ENCODE results near the gene LHFPL2.

The LHFPL2 gene

GRCh38 chr5:78562714-78563330 lies 85.8 kb downstream of the LHFPL2 start:
- no peak for DNase-seq

GRCh38 chr5:78562001-78562400 lies 86.6 kb downstream of the LHFPL2 start:
- DNase-seq: no peak

- DNase-seq: no peak
These were observed 87.3 kb downstream of the LHFPL2 start for GRCh38 chr5:78561261-78561660.

DNA sequence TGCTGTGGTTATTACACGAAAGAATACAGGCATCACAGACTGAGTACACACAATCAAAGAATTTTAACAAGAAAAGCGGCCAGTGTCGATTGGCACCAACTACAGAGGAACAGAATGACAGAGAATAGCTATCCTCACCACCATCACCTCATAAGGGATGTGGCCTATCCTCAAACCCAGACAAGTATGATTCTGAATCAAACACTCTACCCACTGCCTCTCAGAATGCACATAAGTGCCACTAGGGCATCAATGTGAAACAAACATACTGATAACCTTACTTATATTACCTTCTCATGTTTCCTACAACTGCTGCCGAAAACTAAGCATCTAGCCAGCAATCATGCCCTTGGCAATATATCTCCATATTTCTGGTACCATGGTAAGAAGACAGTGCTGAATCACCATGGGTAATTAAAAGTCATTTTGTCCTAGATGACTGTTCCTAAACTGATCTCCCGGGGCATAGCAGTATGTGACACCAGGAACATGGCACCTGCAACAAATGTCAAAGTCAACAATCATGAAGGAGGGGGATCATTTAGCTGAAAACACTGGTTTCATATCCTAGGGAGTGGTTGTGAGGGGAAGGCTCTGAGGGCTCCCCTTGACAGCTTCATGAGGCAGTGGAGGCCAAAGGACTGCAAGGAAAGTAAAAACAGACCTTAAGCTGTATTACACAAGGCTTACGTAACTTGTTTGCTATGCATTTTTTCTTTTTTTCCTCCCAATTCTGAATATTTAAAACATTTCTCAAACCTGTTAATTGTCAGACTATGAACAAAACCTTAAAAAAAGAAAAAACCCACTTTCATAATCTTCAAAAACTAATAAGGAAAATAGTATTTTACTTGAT lies 88.3 kb downstream of the LHFPL2 start:
- no peak for DNase-seq

- no peak for DNase-seq
These were observed 91.0 kb downstream of the LHFPL2 start for GRCh38 chr5:78557601-78558000.

DNA sequence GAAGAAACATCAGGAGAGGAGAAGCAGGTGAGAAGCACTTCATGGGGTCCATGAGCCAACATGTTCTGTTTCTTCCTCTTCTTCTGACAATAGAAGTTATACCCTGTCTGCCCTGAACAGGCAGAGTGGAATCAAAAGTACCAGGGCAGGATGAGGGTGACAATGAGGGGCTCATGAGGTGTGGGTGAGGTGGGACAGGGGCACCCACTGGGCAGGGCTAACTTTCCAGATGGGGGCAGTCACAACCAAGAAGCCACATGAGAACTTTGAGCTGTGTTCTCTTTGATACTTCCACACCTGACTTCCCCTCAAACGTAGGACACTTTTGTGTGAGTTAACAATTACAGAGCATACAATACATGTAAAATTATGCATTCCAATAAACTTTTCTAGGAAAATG lies 92.7 kb downstream of the LHFPL2 start:
- DNase-seq: no peak

- DNase-seq: no peak
These were observed 93.9 kb downstream of the LHFPL2 start for GRCh38 chr5:78554670-78555069.

- DNase-seq: no peak
These were observed 94.8 kb downstream of the LHFPL2 start for GRCh38 chr5:78553580-78554353.

DNA sequence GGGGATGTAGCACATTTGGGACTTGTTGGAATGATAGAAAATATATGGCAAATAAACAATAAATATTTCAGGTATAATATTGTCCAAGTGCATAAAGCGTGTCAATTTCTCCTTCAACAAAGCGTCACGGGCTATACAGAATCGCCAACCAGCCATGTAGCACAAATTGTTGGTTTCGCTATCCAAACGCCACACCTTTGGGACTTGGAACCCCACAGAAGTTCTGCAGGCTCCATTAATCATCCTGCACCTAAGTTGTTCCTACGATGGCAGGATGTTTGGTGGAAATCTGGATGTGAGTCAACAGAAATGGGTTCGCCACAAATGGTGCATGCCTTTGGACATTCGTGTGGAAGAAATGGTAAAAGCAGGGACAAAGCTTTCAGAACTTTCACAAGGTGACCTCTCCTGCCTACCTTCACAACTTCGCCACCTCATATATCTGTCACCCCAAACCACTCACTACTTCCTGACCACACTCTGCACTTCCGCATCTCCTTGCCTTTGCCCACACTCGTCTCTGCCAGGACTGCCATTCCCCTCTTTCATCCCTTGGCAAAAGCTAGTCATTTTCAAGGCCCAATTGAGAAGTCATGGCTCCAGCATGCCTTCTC lies 95.7 kb downstream of the LHFPL2 start:
- DNase-seq: no peak

DNA sequence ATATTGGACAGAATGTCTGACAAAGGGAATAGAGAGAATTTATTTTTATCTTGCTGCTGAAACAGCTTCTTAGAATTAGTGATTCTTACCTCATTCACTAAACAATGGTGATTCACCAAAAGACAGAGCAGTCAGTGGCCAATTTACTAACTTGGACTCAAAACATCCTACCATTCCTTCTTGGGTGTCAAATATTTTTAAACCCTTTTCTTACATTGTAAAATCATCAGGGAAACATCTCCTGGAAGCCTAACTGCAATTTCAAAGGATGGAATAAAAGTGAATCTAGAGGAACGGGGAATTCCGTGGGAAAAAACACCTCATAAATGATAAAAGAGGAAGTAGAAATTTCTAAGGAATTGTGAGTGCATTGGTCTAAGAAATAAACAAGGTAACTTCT lies 97.7 kb downstream of the LHFPL2 start:
- no peak for DNase-seq

DNA sequence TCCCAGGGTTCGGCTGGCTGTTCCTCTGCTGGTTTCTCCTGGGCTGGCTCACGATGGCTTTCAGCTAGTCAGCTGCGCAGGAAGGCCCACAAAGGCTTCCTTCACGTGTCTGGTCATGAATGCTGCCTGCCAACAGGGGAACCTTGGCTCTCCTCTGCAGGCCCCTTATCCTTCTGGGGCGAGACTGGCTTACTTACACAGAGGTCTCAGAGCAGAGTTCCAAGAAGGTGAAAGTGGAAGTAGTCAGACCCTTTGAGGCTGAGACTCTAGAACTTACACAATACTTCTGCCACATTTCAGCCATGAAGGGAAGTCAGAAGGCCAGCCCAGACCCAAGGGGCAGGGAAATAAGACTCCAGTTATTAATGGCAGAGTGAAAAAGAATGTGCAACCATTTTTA lies 99.5 kb downstream of the LHFPL2 start:
- no peak for DNase-seq

GRCh38 chr5:78547731-78548615 lies 100.6 kb downstream of the LHFPL2 start:
- DNase-seq: no peak

DNA sequence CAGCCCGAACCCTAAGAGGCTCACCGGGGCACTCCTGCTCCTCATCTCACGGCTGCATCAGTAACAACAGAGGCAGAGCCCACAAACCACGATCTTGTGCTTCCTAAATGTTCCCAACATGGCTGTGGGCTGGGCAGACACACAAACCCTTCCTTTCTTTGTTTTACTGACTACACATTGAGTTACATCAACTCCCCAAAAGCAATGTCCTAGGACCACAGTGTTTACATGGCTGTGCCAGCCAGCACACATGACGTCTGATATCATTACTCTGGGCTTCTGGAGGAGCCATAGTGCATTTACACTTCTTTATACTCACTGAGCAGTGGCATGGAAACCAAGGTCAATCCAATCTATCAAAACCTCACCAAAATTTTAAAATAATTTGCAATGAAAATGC lies 101.4 kb downstream of the LHFPL2 start:
- DNase-seq: no peak

- DNase-seq: no peak
These were observed 102.1 kb downstream of the LHFPL2 start for GRCh38 chr5:78546276-78546996.

DNA sequence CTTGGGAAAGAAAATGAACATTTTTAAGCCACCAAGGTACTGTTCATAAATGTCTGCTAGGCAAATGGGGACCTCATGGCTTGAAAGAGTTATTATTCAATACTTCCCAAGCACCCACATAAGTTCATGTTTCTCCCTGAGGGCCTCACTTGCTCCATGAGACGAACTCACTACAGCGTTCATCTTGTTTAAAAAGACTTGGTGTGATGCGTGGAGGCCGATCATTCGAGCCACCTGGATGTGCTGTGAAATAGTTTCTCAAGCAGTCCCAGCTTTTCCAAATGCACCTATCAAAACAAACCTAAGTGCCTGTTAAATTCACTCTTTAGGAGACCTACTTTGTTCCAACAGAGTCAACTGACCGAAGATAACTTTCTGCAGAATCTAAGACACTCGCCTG lies 103.2 kb downstream of the LHFPL2 start:
- DNase-seq: no peak

DNA sequence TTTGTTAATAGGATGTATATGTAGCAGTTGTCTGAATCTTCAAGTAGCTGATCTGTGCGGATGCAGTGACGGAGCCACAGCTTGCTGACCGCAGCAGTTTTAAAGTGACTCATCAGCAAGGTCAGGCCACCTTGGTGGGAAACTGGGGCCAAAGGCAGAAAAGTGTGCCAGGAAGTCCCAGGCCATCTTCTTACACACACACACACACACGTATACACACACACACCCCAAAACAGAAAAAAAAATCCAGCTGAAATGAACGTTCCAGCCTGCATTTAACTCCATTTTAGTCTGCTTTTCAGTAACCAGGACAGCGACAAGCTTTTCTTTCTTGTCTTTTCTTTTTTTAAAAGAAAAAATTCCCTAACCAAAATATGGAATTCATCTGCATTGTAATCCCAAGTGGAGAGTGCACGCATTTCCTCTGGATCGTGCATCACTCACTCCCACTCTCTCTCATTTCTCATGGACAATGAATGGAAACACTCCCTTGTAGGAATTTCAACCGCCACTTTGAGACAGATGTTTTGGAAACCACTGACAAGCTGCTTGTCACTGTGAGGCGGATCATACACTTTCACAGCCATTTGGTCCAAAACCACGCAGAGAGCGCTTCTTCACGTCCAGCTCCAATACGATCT lies 103.9 kb downstream of the LHFPL2 start:
- DNase-seq: no peak

- no peak for DNase-seq
These were observed 104.7 kb downstream of the LHFPL2 start for GRCh38 chr5:78543916-78544315.

- no peak for DNase-seq
These were observed 105.3 kb downstream of the LHFPL2 start for GRCh38 chr5:78543292-78543691.

DNA sequence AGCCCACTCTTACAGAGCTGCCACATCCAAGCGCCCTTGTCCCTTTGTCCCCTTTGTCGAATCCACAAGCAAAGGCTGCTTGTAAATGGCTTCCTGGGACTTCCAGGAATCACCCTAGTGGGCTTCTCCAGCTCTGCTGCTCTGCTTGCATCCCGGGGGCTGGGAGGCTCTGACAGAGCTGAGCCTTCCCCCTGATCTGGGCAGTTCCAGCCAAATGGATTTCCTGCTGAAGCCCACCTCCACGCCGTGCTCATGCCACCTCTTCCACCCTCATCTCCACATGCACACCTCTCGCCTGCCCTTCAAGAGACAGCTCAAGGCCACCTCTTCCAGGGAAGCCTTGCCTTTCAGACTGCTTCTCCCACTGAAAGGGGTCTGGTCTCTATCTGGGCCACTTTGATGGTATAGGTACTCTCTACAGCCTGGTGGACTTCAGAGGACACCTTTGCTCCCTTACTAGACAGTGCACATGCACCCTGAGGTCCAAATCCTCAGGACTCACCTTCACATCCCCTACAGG lies 106.2 kb downstream of the LHFPL2 start:
- no peak for DNase-seq

DNA sequence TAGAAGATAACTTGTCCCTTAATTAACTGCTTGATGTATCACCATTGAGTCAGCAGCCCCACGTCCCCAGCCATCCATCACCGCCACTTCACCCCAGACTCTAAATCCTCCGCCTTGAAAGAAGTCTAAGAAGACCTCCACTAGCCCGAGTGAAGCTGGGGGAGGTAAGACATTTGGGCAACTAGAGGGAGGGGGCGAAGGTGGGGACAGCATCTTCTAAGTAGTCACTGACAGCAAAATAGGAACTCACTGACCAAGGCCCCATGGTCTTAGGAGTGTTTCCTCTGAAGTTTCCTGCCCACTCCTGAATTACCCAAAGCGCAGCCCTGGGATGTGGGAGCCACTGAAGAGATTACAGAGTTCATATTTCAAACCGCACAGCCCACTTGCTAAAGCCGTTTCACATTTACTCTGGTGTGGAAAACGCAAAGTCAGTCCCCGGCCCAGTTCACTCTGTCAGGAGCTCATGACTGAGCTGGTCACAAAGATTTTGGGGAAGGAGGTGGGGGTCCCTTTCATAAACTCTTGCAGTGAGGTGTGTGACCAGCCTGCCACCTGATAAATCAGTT lies 107.4 kb downstream of the LHFPL2 start:
- DNase-seq: no peak
